Neural cell (in vitro differentiated cells): ENCODE data around the gene PRRX1. TPM values are rescaled to one million over a fixed set of nuclear protein-coding genes. Genes with fewer than 3 reads are reported as not detected.

ENCODE experiments used
- H2AFZ ChIP-seq: fragments of 200-600, 300-800 bp; sonication (generic), shearing (Covaris generic); 2 replicates; pipeline ENCODE4 v1.6.0; 2014; ENCODE audit warnings: low read depth, mild to moderate bottlenecking, antibody characterized with exemption, low read length, moderate library complexity
- H3F3A ChIP-seq: fragments of 200-600 bp; shearing (Covaris generic); 2 replicates; pipeline ENCODE4 v1.6.1; 2016; ENCODE audit warnings: mild to moderate bottlenecking, moderate library complexity, mixed read lengths, antibody characterized with exemption, low read length; ENCODE audit not compliant: insufficient read depth, poor library complexity, severe bottlenecking
- H3K27ac ChIP-seq: fragments of 200-600, 300-800 bp; sonication (generic), shearing (Covaris generic); 2 replicates; pipeline ENCODE4 v1.5.1; 2014; ENCODE audit warnings: mild to moderate bottlenecking, low read length, moderate library complexity
- H3K27me3 ChIP-seq: fragments of 300-800, 200-600 bp; sonication (generic), shearing (Covaris generic); 2 replicates; pipeline ENCODE4 v1.6.0; 2014; ENCODE audit warnings: mild to moderate bottlenecking, low read depth, low read length, moderate library complexity; ENCODE audit not compliant: insufficient read depth
- H3K36me3 ChIP-seq: fragments of 300-800, 200-600 bp; sonication (generic), shearing (Covaris generic); 2 replicates; pipeline ENCODE4 v1.5.1; 2014; ENCODE audit warnings: mild to moderate bottlenecking, antibody characterized with exemption, low read length, moderate library complexity; ENCODE audit not compliant: insufficient read depth
- H3K4me2 ChIP-seq: fragments of 300-800, 200-600 bp; sonication (generic), shearing (Covaris generic); 2 replicates; pipeline ENCODE4 v1.6.0; 2014; ENCODE audit warnings: mild to moderate bottlenecking, low read length
- H3K4me3 ChIP-seq: fragments of 300-800, 200-600 bp; sonication (generic), shearing (Covaris generic); 2 replicates; pipeline ENCODE4 v1.5.1; 2014; ENCODE audit warnings: mild to moderate bottlenecking, low read length, moderate library complexity
- H3K79me2 ChIP-seq: fragments of 200-600 bp; shearing (Covaris generic); replicated peaks from 2 replicates; pipeline ENCODE4 v1.6.0; 2014; ENCODE audit warnings: mild to moderate bottlenecking, low read length, moderate library complexity; ENCODE audit not compliant: insufficient read depth
- H3K9ac ChIP-seq: fragments of 300-800, 200-600 bp; sonication (generic), shearing (Covaris generic); 2 replicates; pipeline ENCODE4 v1.6.1; 2016; ENCODE audit warnings: mild to moderate bottlenecking, low read length, mixed read lengths
- H3K9me2 ChIP-seq: fragments of 200-600 bp; shearing (Covaris generic); 2 replicates; pipeline ENCODE4 v1.6.1; 2016; ENCODE audit warnings: mild to moderate bottlenecking, low read length, mixed read lengths; ENCODE audit not compliant: insufficient read depth
- H3K9me3 ChIP-seq: fragments of 200-600, 300-800 bp; sonication (generic), shearing (Covaris generic); 2 replicates; pipeline ENCODE4 v1.6.1; 2016; ENCODE audit warnings: mild to moderate bottlenecking, mixed run types, low read length, moderate library complexity, mixed read lengths
- H4K20me1 ChIP-seq: fragments of 200-600 bp; shearing (Covaris generic); 2 replicates; pipeline ENCODE4 v1.6.1; 2016; ENCODE audit warnings: mild to moderate bottlenecking, mixed run types; ENCODE audit not compliant: insufficient read depth
- CTCF ChIP-seq: fragments of 450-650 bp; IDR thresholded peaks from 2 replicates; pipeline ENCODE4 v1.5.1; 2014; ENCODE audit warnings: antibody characterized with exemption, mild to moderate bottlenecking, moderate library complexity; ENCODE audit not compliant: poor library complexity, severe bottlenecking
- EP300 ChIP-seq: fragments of 450-650 bp; conservative IDR thresholded peaks from 2 replicates; pipeline ENCODE4 v1.6.1; 2014; ENCODE audit warnings: antibody characterized with exemption, mild to moderate bottlenecking, moderate library complexity; ENCODE audit not compliant: poor library complexity, severe bottlenecking
- EZH2 ChIP-seq: fragments of 200-600, 300-800 bp; shearing (Covaris generic), sonication (generic); IDR thresholded peaks from 2 replicates; pipeline ENCODE4 v1.6.1; 2014; ENCODE audit warnings: antibody characterized with exemption, low read length, borderline replicate concordance, mild to moderate bottlenecking; ENCODE audit not compliant: insufficient read depth, poor library complexity, severe bottlenecking
- MXI1 ChIP-seq: fragments of 450-650 bp; conservative IDR thresholded peaks from 2 replicates; pipeline ENCODE4 v1.6.1; 2014; ENCODE audit warnings: antibody characterized with exemption, mild to moderate bottlenecking; ENCODE audit not compliant: poor library complexity, severe bottlenecking
- POLR2AphosphoS5 ChIP-seq: IDR thresholded peaks from 2 replicates; pipeline ENCODE4 v1.6.1; 2012
- RAD21 ChIP-seq: fragments of 450-650 bp; conservative IDR thresholded peaks from 2 replicates; pipeline ENCODE4 v1.6.1; 2014; ENCODE audit warnings: antibody characterized with exemption, mild to moderate bottlenecking, moderate library complexity
- REST ChIP-seq: IDR thresholded peaks from 2 replicates; pipeline ENCODE4 v1.6.1; 2012; ENCODE audit warnings: borderline replicate concordance
- SMC3 ChIP-seq: fragments of 450-650 bp; conservative IDR thresholded peaks from 2 replicates; pipeline ENCODE4 v1.6.1; 2014; ENCODE audit warnings: antibody characterized with exemption, mild to moderate bottlenecking, moderate library complexity; ENCODE audit not compliant: poor library complexity
- TAF1 ChIP-seq: IDR thresholded peaks from 2 replicates; pipeline ENCODE4 v1.6.1; 2012; ENCODE audit warnings: low read depth
- polyA plus RNA-seq: library from polyadenylated mRNA; depleted of rRNA; stranded (reverse); fragments of >200 nt; gene quantifications from 2 replicates; pipeline ENCODE4 v1.2.3, GENCODE V29; 2014

PRRX1 gene
- polyA plus RNA-seq, 1 donor from 2014 or later: 0.10 TPM

GRCh38 chr1:170630977-170631376 lies 33.0 kb upstream of the PRRX1 start:
- no peak overlapping the region for H3K9ac ChIP-seq
- no peaks in the 10 kb centered on the region for H4K20me1 ChIP-seq
- H3K27me3 ChIP-seq: no peaks in the 10 kb centered on the region
- no peaks in the 10 kb centered on the region for H3K79me2 ChIP-seq
- no peak overlapping the region for H3K27ac ChIP-seq
- H3K9me3 ChIP-seq: no peaks in the 10 kb centered on the region
- no peak overlapping the region for H2AFZ ChIP-seq
- no peak overlapping the region for H3K4me2 ChIP-seq
- no peak for TF ChIP-seq SMC3
- no peak for TF ChIP-seq TAF1
- no peak for TF ChIP-seq RAD21
- TF ChIP-seq EZH2: no peak
- TF ChIP-seq EP300: no peak
- TF ChIP-seq REST: no peak
- no peak for TF ChIP-seq POLR2AphosphoS5
- no peak for TF ChIP-seq CTCF
- no peak for TF ChIP-seq MXI1
- H3K4me3 ChIP-seq: no peak overlapping the region
- no peaks in the 10 kb centered on the region for H3K9me2 ChIP-seq
- no peaks in the 10 kb centered on the region for H3K36me3 ChIP-seq
- H3F3A ChIP-seq: no peaks in the 10 kb centered on the region

GRCh38 chr1:170634293-170634692 lies 29.6 kb upstream of the PRRX1 start:
- no peaks in the 10 kb centered on the region for H3F3A ChIP-seq
- H2AFZ ChIP-seq: no peak overlapping the region
- H3K9me2 ChIP-seq: no peaks in the 10 kb centered on the region
- no peaks in the 10 kb centered on the region for H3K79me2 ChIP-seq
- H3K4me3 ChIP-seq: no peak overlapping the region
- no peaks in the 10 kb centered on the region for H3K9me3 ChIP-seq
- H3K36me3 ChIP-seq: no peaks in the 10 kb centered on the region
- H3K27me3 ChIP-seq: no peaks in the 10 kb centered on the region
- no peak overlapping the region for H3K27ac ChIP-seq
- no peaks in the 10 kb centered on the region for H4K20me1 ChIP-seq
- no peak for TF ChIP-seq SMC3
- H3K4me2 ChIP-seq: no peak overlapping the region
- H3K9ac ChIP-seq: no peak overlapping the region

GRCh38 chr1:170634824-170635410 lies 29.0 kb upstream of the PRRX1 start:
- Histone ChIP-seq H3K9ac (no peak overlapping the region), H3K9me3 (no peaks in the 10 kb centered on the region), H3K4me2 (no peak overlapping the region), H3K36me3 (no peaks in the 10 kb centered on the region), H3K79me2 (no peaks in the 10 kb centered on the region), H4K20me1 (no peaks in the 10 kb centered on the region), H2AFZ (no peak overlapping the region), H3K4me3 (no peak overlapping the region), H3K27ac (no peak overlapping the region), H3F3A (no peaks in the 10 kb centered on the region), H3K27me3 (no peaks in the 10 kb centered on the region), H3K9me2 (no peaks in the 10 kb centered on the region)
- TF ChIP-seq EP300 (no peak), REST (no peak), RAD21 (no peak), SMC3 (no peak), MXI1 (no peak)
